HFFc6 (cell line): ENCODE data around the gene MBD6. TPM values are rescaled to one million over a fixed set of nuclear protein-coding genes. Genes with fewer than 3 reads are reported as not detected.

Experiments
- DNase-seq: peaks from one replicate; pipeline ENCODE4 v3.0.0-alpha.2; 2018
- H3K27ac Mint-ChIP-seq: 2 replicates; pipeline ENCODE4 v1.8.0; 2020; ENCODE audit warnings: mild to moderate bottlenecking, mixed read lengths
- H3K27me3 Mint-ChIP-seq: 2 replicates; pipeline ENCODE4 v1.8.0; 2021; ENCODE audit warnings: mild to moderate bottlenecking, moderate library complexity, mixed read lengths; ENCODE audit not compliant: insufficient read depth
- H3K36me3 Mint-ChIP-seq: 2 replicates; pipeline ENCODE4 v1.8.0; 2021; ENCODE audit warnings: low read depth, mixed read lengths
- H3K4me1 Mint-ChIP-seq: 2 replicates; pipeline ENCODE4 v1.8.0; 2020; ENCODE audit warnings: low read depth, mixed read lengths
- H3K4me3 Mint-ChIP-seq: 2 replicates; pipeline ENCODE4 v1.8.0; 2020; ENCODE audit warnings: mild to moderate bottlenecking, moderate library complexity, mixed read lengths
- H3K9me3 Mint-ChIP-seq: 2 replicates; pipeline ENCODE4 v1.8.0; 2020; ENCODE audit warnings: mild to moderate bottlenecking, mixed read lengths
- CTCF ChIP-seq: fragments of 200-600 bp; sonication (generic); IDR thresholded peaks from 2 replicates; pipeline ENCODE4 v1.5.0; 2021; ENCODE audit warnings: antibody characterized with exemption, mild to moderate bottlenecking
- long read RNA-seq: library from polyadenylated mRNA; unstranded; transcript quantifications from one replicate; pipeline ENCODE4 v2.0.0, GENCODE V29; 2019
- total RNA-seq, 6 experiments: library from RNA; stranded (reverse); fragmentation: NEBNext Ultra II Directional; extraction: Animal tissue kit (Norgen Biotek cat#: 25700); gene quantifications; 2 replicates in 1 of 6; 3 replicates in 5 of 6; pipeline ENCODE4 v1.2.3, GENCODE V29; 2021

The MBD6 gene
- 10 to 100 TPM; 40.7 to 43.6 (median 42.1) TPM for total RNA-seq
- long read RNA-seq, partial matches to known transcripts: 0 of 2 reads
- long read RNA-seq, other reads (novel, unspliced or antisense): 2 of 2 reads

GRCh38 chr12:57522011-57522886 lies at the start of gene MBD6:
Gene MBD6, plus strand, starts transcription at chr12:57522824. Its CDS starts 1,480 bp downstream, at chr12:57524304.
- Mint-ChIP-seq H3K9me3 (no peaks in the 10 kb centered on the region), H3K4me1 (peaks cover 58% of the 10 kb centered on the region), H3K27ac (peak within 1 kb of the TSS; percentile 99), H3K4me3 (peak within 1 kb of the TSS; percentile 96), H3K36me3 (peaks cover 34% of the 10 kb centered on the region), H3K27me3 (peaks cover 11% of the 10 kb centered on the region)
- peak; percentile 92 for DNase-seq
- TF ChIP-seq CTCF: no peak

GRCh38 chr12:57473392-57473791 lies 49.2 kb upstream of the MBD6 start:
- no peak overlapping the region for H3K27ac Mint-ChIP-seq
- H3K9me3 Mint-ChIP-seq: no peaks in the 10 kb centered on the region
- peaks cover 13% of the 10 kb centered on the region for H3K4me1 Mint-ChIP-seq
- no peaks in the 10 kb centered on the region; the same call in 1 of the 2 replicates for H3K36me3 Mint-ChIP-seq
- DNase-seq: no peak
- no peak for TF ChIP-seq CTCF
- peaks cover 45% of the 10 kb centered on the region for H3K27me3 Mint-ChIP-seq
- H3K4me3 Mint-ChIP-seq: no peak overlapping the region

- H3K4me1 Mint-ChIP-seq: peaks cover 18% of the 10 kb centered on the region
- peaks cover 46% of the 10 kb centered on the region for H3K27me3 Mint-ChIP-seq
- no peaks in the 10 kb centered on the region; the same call in 1 of the 2 replicates for H3K36me3 Mint-ChIP-seq
- no peak overlapping the region for H3K4me3 Mint-ChIP-seq
- no peaks in the 10 kb centered on the region for H3K9me3 Mint-ChIP-seq
- no peak for DNase-seq
- TF ChIP-seq CTCF: no peak
- H3K27ac Mint-ChIP-seq: no peak overlapping the region
Observed at GRCh38 chr12:57473886-57474285, 48.7 kb upstream of the MBD6 start.

GRCh38 chr12:57474430-57474829 lies 48.2 kb upstream of the MBD6 start:
- Mint-ChIP-seq H3K27me3 (peaks cover 45% of the 10 kb centered on the region), H3K36me3 (no peaks in the 10 kb centered on the region; the same call in 1 of the 2 replicates), H3K4me3 (no peak overlapping the region), H3K9me3 (no peaks in the 10 kb centered on the region), H3K27ac (no peak overlapping the region), H3K4me1 (peaks cover 22% of the 10 kb centered on the region)
- no peak for TF ChIP-seq CTCF
- no peak for DNase-seq

GRCh38 chr12:57474862-57475261 lies 47.8 kb upstream of the MBD6 start:
- no peak for TF ChIP-seq CTCF
- DNase-seq: no peak
- Mint-ChIP-seq H3K27ac (no peak overlapping the region), H3K9me3 (no peaks in the 10 kb centered on the region), H3K4me3 (no peak overlapping the region), H3K36me3 (no peaks in the 10 kb centered on the region; the same call in 1 of the 2 replicates), H3K4me1 (peaks cover 26% of the 10 kb centered on the region), H3K27me3 (peaks cover 45% of the 10 kb centered on the region)
